Smooth muscle cell of the brain vasculature (primary cell): ENCODE measurements around the gene PIGU.
"Not testable (repeated sequence)": the region's sequence is repeated elsewhere in the genome, so short reads cannot be mapped to it uniquely, and the experiment has no call there.

ENCODE experiments used
- DNase-seq: peaks from one replicate; pipeline ENCODE4 v3.0.0-alpha.2; 2012; ENCODE audit warnings: low read depth, low spot score

Gene PIGU

GRCh38 chr20:34514897-34515483, 161.9 kb downstream of the PIGU start:
- no peak for DNase-seq

GRCh38 chr20:34514034-34514433, 162.9 kb downstream of the PIGU start:
- not testable (repeated sequence) for DNase-seq

GRCh38 chr20:34512955-34513419, 163.9 kb downstream of the PIGU start:
- DNase-seq, result no peak

GRCh38 chr20:34512266-34512954, 164.5 kb downstream of the PIGU start:
- no peak for DNase-seq

GRCh38 chr20:34511891-34512265, 165.0 kb downstream of the PIGU start:
- no peak for DNase-seq

GRCh38 chr20:34510575-34510974, 166.3 kb downstream of the PIGU start:
- no peak for DNase-seq
